ENCODE measurements around the gene PATJ. TPM values are rescaled to one million over a fixed set of nuclear protein-coding genes. Genes with fewer than 3 reads are reported as not detected.

Gene PATJ
- polyA plus RNA-seq, 1 experiment = 3.6 TPM

- POLR2A ChIA-PET = no interaction called here
Measured at GRCh38 chr1:62025154-62025553, 282.9 kb downstream of the PATJ start.

GRCh38 chr1:62025892-62026291, 283.6 kb downstream of the PATJ start:
- TF ChIP-seq CTCF (IDR thresholded peaks at IDR 0.05; ENCODE audit: low read depth, low read length) = no peak
- ChIA-PET POLR2A (no interaction called here), CTCF (no interaction called here)
- H3K4me3 ChIP-seq (ENCODE audit: low read depth, low read length) = no peak overlapping the region
- DNase-seq (ENCODE audit: low read depth, low spot score) = no peak
- no peaks in the 10 kb centered on the region for H3K27me3 ChIP-seq (ENCODE audit: control insufficient read depth, insufficient read depth, low read length)
- H3K27ac ChIP-seq (ENCODE audit: low read depth, low read length) = no peak overlapping the region
- no peaks in the 10 kb centered on the region for H3K9me3 ChIP-seq (ENCODE audit: control insufficient read depth, insufficient read depth, low read length)

More at GRCh38 chr1:62025154-62025553, 282.9 kb downstream of the PATJ start:
- no peak overlapping the region for H3K27ac ChIP-seq (ENCODE audit: low read depth, low read length)
- H3K9me3 ChIP-seq (ENCODE audit: control insufficient read depth, insufficient read depth, low read length) = no peaks in the 10 kb centered on the region
- no peak for TF ChIP-seq CTCF (IDR thresholded peaks at IDR 0.05; ENCODE audit: low read depth, low read length)
- no peaks in the 10 kb centered on the region for H3K27me3 ChIP-seq (ENCODE audit: control insufficient read depth, insufficient read depth, low read length)
- DNase-seq (ENCODE audit: low read depth, low spot score) = no peak
- CTCF ChIA-PET = no interaction called here
- H3K4me3 ChIP-seq (ENCODE audit: low read depth, low read length) = no peak overlapping the region

GRCh38 chr1:62029704-62030103, 287.4 kb downstream of the PATJ start:
- H3K27ac ChIP-seq (ENCODE audit: low read depth, low read length) = no peak overlapping the region
- TF ChIP-seq CTCF (IDR thresholded peaks at IDR 0.05; ENCODE audit: low read depth, low read length) = no peak
- H3K27me3 ChIP-seq (ENCODE audit: control insufficient read depth, insufficient read depth, low read length) = no peaks in the 10 kb centered on the region
- H3K9me3 ChIP-seq (ENCODE audit: control insufficient read depth, insufficient read depth, low read length) = no peaks in the 10 kb centered on the region
- DNase-seq (ENCODE audit: low read depth, low spot score) = no peak
- no peak overlapping the region for H3K4me3 ChIP-seq (ENCODE audit: low read depth, low read length)
- ChIA-PET POLR2A (no interaction called here), CTCF (no interaction called here)

GRCh38 chr1:62034790-62035189, 292.5 kb downstream of the PATJ start:
- H3K9me3 ChIP-seq (ENCODE audit: control insufficient read depth, insufficient read depth, low read length) = no peaks in the 10 kb centered on the region
- no peak overlapping the region for H3K27ac ChIP-seq (ENCODE audit: low read depth, low read length)
- no peak for DNase-seq (ENCODE audit: low read depth, low spot score)
- TF ChIP-seq CTCF (IDR thresholded peaks at IDR 0.05; ENCODE audit: low read depth, low read length) = no peak
- H3K4me3 ChIP-seq (ENCODE audit: low read depth, low read length) = no peak overlapping the region
- H3K27me3 ChIP-seq (ENCODE audit: control insufficient read depth, insufficient read depth, low read length) = no peaks in the 10 kb centered on the region
- ChIA-PET POLR2A (no interaction called here), CTCF (interaction anchor here (0.6 kb wide), 1 partner anchor 594 kb away, joined by 4 read pairs; no protein-coding TSS in a partner anchor)

GRCh38 chr1:62037274-62037673, 295.0 kb downstream of the PATJ start:
- H3K27ac ChIP-seq (ENCODE audit: low read depth, low read length) = no peak overlapping the region
- H3K4me3 ChIP-seq (ENCODE audit: low read depth, low read length) = no peak overlapping the region
- no peaks in the 10 kb centered on the region for H3K27me3 ChIP-seq (ENCODE audit: control insufficient read depth, insufficient read depth, low read length)
- no peak for TF ChIP-seq CTCF (IDR thresholded peaks at IDR 0.05; ENCODE audit: low read depth, low read length)
- ChIA-PET POLR2A (no interaction called here), CTCF (no interaction called here)
- no peak for DNase-seq (ENCODE audit: low read depth, low spot score)
- H3K9me3 ChIP-seq (ENCODE audit: control insufficient read depth, insufficient read depth, low read length) = no peaks in the 10 kb centered on the region
